Right cardiac atrium (tissue), 5 donors: ENCODE results near the gene FA2H. TPM values are rescaled to one million over a fixed set of nuclear protein-coding genes. Genes with fewer than 3 reads are reported as not detected.
"Not testable (repeated sequence)": the region's sequence is repeated elsewhere in the genome, so short reads cannot be mapped to it uniquely, and the experiment has no call there.

Experiments
- ATAC-seq, 2 donors: fragments of 200-7000 bp; cut with Tn5 transposase; one replicate each; pipeline versions ENCODE4 v1.8.0 to v1.9.1; 2020; ENCODE audit warnings: moderate library complexity in 2 of 2, mild to moderate bottlenecking in 1 of 2
- DNase-seq, 3 donors: peaks; one replicate each; pipeline ENCODE4 v3.0.0-alpha.2; 2020
- H3K27ac ChIP-seq: one replicate; pipeline ENCODE4 v1.5.1; 2013; ENCODE audit warnings: mild to moderate bottlenecking, low read length, control low read depth, moderate library complexity
- H3K27me3 ChIP-seq: one replicate; pipeline ENCODE4 v1.6.1; 2013; ENCODE audit not compliant: control insufficient read depth, insufficient read depth
- H3K4me1 ChIP-seq: one replicate; pipeline ENCODE4 v1.6.1; 2013; ENCODE audit warnings: low read length; ENCODE audit not compliant: control insufficient read depth, insufficient read depth
- H3K4me3 ChIP-seq: one replicate; pipeline ENCODE4 v1.5.1; 2013; ENCODE audit warnings: low read length, control low read depth
- H3K9me3 ChIP-seq: one replicate; pipeline ENCODE4 v1.6.1; 2013; ENCODE audit warnings: low read length; ENCODE audit not compliant: control insufficient read depth
- WGBS: extraction: QIAGEN DNeasy Blood & Tissue Kit; methylation state at CpG from one replicate; pipeline ENCODE4 v1.1.7; 2013; 5-methylcytosine and 5-hydroxymethylcytosine counted together
- intact Hi-C, 4 donors: fragments of 100-400 bp; cut with DNase I; formaldehyde crosslinking; loops; one replicate each; pipeline versions ENCODE4 v1.11.0 to v1.14.0; 2022 to 2023
- long read RNA-seq, 4 donors: library from polyadenylated mRNA; unstranded; transcript quantifications; one replicate each; pipeline ENCODE4 v2.0.0, GENCODE V29; 2020 to 2021
- polyA plus RNA-seq: library from polyadenylated mRNA; stranded (reverse); fragments of 200-250 nt; gene quantifications from one replicate; pipeline ENCODE4 v1.2.3, GENCODE V29; 2013
- total RNA-seq, 4 donors: library from RNA; stranded (reverse); fragmentation: NEBNext Ultra II Directional; extraction: Animal tissue kit (Norgen Biotek cat#: 25700); gene quantifications; one replicate each; pipeline ENCODE4 v1.2.1, GENCODE V29; 2021
- donor health status: healthy with polysubstance abuse.
- donor health status: DM: no; HTN: yes; CAD: no.
- donor health status: DM: no; HTN: no; CAD: no.
- donor health status: DM: no; HTN: yes; CAD: no; lungs with severe emphysema.
- donor health status: DM: yes; HTN: yes; CAD: no.

FA2H gene, protein sequence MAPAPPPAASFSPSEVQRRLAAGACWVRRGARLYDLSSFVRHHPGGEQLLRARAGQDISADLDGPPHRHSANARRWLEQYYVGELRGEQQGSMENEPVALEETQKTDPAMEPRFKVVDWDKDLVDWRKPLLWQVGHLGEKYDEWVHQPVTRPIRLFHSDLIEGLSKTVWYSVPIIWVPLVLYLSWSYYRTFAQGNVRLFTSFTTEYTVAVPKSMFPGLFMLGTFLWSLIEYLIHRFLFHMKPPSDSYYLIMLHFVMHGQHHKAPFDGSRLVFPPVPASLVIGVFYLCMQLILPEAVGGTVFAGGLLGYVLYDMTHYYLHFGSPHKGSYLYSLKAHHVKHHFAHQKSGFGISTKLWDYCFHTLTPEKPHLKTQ
- total RNA-seq (under 1 TPM in 3 of 4 donors, not detected in 1; 0.18 to 0.76 (median 0.57) TPM), polyA plus RNA-seq (0.52 TPM)
- long read RNA-seq, donor 1: 0 reads
- long read RNA-seq, donor 2: 0 reads
- long read RNA-seq, donor 3: 0 reads
- long read RNA-seq, donor 4, partial matches to known transcripts: 1 of 2 reads
- long read RNA-seq, donor 4, other reads (novel, unspliced or antisense): 0 of 2 reads

DNA sequence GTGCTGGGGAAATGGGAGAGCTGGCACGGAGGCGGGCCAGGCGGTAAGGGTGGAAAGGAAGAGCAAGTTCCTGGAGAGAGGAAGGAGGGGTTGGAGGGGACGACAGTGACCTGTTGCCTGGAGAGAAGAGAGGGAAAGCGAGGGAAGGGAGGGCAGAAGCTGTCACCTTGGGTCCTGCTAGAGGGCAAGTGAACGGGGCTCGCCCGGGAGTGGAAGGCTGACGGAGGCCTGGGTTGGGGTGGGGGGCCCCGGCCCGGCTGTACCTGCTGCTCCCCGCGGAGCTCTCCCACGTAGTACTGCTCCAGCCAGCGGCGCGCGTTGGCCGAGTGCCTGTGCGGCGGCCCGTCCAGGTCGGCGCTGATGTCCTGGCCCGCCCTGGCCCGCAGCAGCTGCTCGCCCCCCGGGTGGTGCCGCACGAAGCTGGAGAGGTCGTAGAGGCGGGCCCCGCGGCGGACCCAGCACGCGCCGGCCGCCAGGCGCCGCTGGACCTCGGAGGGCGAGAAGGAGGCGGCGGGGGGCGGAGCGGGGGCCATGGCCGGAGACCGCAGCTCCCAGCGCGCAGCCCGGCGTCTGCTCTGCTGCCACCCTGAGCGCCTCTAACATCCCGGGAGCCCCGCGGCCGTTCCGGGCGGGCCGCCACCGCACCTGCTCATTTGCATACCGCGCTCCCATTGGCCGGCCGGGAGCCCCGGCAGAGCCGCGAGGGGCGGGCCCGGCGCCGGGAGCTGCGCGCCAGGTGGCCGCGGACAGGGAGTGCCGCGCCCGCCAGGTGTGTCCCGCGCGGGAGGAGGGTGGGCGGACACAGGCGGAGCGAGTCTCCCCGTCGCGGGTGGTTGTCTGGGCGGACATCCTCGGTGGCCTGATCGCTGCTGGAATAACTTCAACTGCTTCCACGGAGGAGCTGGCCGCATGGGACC lies at the start of gene FA2H:
TSS of gene FA2H (minus strand) at position 598 of the 917 bp plus-strand sequence. CDS start at position 533, 65 bp downstream.
- no peaks in the 10 kb centered on the region for H3K4me1 ChIP-seq
- H3K27me3 ChIP-seq: no peaks in the 10 kb centered on the region
- DNase-seq (peak; percentile 43 to 77 (median 69)), ATAC-seq (peak; percentile 90 to 92)
- intact Hi-C loops: no loop called here
- WGBS: 1% methylated on average over 94 of the region's 94 CpGs
- H3K9me3 ChIP-seq: no peaks in the 10 kb centered on the region
- peak within 1 kb of the TSS; percentile 22 for H3K4me3 ChIP-seq
- H3K27ac ChIP-seq: no peak within 1 kb of the TSS

DNA sequence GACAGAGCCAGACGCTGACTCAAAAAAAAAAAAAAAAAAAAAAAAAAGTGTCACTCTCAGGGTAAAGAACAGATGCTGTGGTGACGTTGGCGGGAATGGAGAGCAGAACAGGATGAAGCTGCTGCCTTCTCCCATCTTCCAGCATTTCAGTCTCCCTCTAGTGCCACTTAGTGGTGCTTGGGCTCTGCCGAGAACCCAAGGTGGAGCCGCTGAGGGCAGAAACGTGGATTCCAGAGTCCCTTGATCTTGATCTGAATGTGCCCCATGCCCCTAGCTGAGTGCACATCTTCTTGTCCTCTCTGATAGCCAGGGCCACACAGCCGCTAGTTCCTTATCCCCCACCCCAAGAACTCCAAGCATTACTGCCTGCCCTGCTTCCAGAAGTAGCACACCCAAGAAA lies 43.2 kb upstream of the FA2H start:
- Histone ChIP-seq H3K27ac (no peak overlapping the region), H3K9me3 (no peaks in the 10 kb centered on the region), H3K4me1 (no peaks in the 10 kb centered on the region), H3K27me3 (no peaks in the 10 kb centered on the region), H3K4me3 (no peak overlapping the region)
- ATAC-seq (no peak), DNase-seq (no peak)
- WGBS: 47% methylated on average over 7 of the region's 7 CpGs
- intact Hi-C loops: loop anchor here in 1 of 4 donors (10.0 kb wide), 1 partner anchor 47 kb away; no protein-coding TSS in a partner anchor

DNA sequence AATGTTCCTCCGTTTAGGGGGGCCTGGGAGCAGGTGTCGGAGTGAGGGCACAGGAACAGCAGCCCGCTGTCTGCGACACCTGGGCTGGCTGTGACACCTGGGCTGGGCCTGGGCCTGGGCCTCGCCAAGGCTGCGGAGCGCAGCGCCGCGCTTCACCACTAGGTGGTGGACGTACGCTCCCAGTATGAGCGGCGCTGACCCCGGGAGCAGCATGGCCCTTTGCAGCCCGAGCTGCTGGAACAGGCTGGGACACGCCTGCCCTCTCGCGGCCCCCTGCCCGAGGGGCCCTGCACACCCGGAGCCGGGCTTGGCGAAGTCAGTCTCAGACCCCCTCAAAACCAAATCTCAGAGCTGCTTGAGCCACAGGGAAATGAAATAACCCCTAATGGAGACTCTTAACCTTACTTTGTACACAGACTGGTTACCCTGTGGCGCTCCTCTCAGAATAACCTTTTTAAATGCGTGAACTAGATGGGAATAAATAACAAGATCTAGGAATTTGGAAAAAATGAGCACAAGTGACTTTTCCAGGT lies 38.6 kb upstream of the FA2H start:
- intact Hi-C loops: loop anchor here in 1 of 4 donors (10.0 kb wide), 1 partner anchor 52 kb away; no protein-coding TSS in a partner anchor
- 10% methylated on average over 25 of the region's 25 CpGs for WGBS
- peak; percentile 70 to 90 (median 89) for DNase-seq
- Histone ChIP-seq H3K4me3 (no peak overlapping the region), H3K27ac (no peak overlapping the region), H3K9me3 (no peaks in the 10 kb centered on the region), H3K4me1 (no peaks in the 10 kb centered on the region), H3K27me3 (no peaks in the 10 kb centered on the region)
- ATAC-seq: peak; percentile 98

DNA sequence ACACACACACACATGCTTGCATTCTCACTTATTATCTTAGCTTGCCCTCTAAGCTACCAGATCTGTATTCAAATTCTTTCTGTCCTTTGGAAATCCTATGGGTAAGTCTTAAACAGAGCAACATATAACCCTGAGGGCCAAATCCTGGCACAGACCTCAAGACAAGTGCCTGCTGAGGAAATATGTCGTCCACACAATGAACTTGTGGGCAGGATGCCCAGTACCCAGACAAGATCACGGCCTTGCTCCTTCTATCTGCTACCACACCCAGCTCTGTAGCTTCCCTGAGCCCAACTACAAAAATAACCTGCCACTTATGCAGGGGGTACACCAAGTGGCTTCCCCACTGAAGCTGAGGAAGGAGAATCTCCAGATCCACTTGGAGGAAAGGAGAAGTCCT lies 37.3 kb upstream of the FA2H start:
- Histone ChIP-seq H3K4me3 (no peak overlapping the region), H3K9me3 (no peaks in the 10 kb centered on the region), H3K27ac (no peak overlapping the region), H3K27me3 (no peaks in the 10 kb centered on the region), H3K4me1 (no peaks in the 10 kb centered on the region)
- no peak for ATAC-seq
- no peak for DNase-seq
- intact Hi-C loops: loop anchor here in 1 of 4 donors (10.0 kb wide), 1 partner anchor 53 kb away; no protein-coding TSS in a partner anchor
- 7% methylated on average over 2 of the region's 2 CpGs for WGBS

DNA sequence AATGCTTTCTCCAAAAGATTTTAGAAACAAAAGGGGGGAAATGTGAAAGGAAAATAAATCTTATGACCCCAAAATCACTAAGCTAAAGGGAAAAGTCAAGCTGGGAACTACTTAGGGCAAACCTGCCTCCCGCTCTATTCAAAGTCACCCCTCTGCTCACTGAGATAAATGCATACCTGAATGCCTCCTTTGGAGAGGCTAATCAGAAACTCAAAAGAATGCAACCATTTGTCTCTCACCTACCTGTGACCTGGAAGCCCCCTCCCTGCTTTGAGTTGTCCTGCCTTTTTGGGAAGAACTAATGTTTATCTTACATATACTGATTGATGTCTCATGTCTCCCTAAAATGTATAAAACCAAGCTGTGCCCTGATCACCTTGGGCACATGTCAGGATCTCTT lies 36.6 kb upstream of the FA2H start:
- H3K27ac ChIP-seq, H3K4me3 ChIP-seq, H3K4me1 ChIP-seq, DNase-seq, H3K27me3 ChIP-seq, ATAC-seq, H3K9me3 ChIP-seq: not testable (repeated sequence)
- intact Hi-C loops: loop anchor here in 1 of 4 donors (10.0 kb wide), 1 partner anchor 54 kb away; no protein-coding TSS in a partner anchor
- 89% methylated on average over 1 of the region's 1 CpG for WGBS

- intact Hi-C loops: no loop called here
- Histone ChIP-seq H3K4me3 (no peak overlapping the region), H3K27ac (no peak overlapping the region), H3K4me1 (no peaks in the 10 kb centered on the region), H3K9me3 (no peaks in the 10 kb centered on the region), H3K27me3 (no peaks in the 10 kb centered on the region)
- WGBS: 86% methylated on average over 7 of the region's 7 CpGs
- no peak for DNase-seq
- ATAC-seq: no peak
These were observed 32.5 kb upstream of the FA2H start for GRCh38 chr16:74807052-74807646.

GRCh38 chr16:74800216-74800871 lies 25.7 kb upstream of the FA2H start:
- Histone ChIP-seq H3K9me3 (peaks cover 1% of the 10 kb centered on the region), H3K4me3 (no peak overlapping the region), H3K4me1 (no peaks in the 10 kb centered on the region), H3K27ac (no peak overlapping the region), H3K27me3 (no peaks in the 10 kb centered on the region)
- DNase-seq: no peak
- intact Hi-C loops: no loop called here
- WGBS: 73% methylated on average over 2 of the region's 2 CpGs
- no peak for ATAC-seq

DNA sequence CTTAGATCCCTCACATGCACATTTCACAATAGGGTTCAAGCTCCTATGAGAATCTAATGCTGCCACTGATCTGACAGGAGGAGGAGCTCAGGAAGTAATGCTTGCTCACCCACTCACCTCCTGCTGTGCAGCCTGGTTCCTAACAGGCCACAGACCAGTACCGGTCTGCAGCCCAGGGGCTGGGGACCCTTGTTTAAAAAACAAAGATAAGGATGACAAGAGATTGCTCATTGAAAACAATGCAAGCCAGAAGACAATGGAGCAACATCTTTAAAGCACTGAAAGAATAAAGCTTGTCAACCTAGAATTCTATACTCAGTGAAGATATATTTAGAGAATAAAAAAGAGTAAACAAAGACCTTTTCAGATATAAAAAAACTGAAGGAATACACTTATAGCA lies 22.8 kb upstream of the FA2H start:
- intact Hi-C loops: no loop called here
- Histone ChIP-seq H3K9me3 (peaks cover 1% of the 10 kb centered on the region), H3K27me3 (no peaks in the 10 kb centered on the region), H3K27ac (no peak overlapping the region), H3K4me1 (no peaks in the 10 kb centered on the region), H3K4me3 (no peak overlapping the region)
- ATAC-seq: no peak
- DNase-seq: no peak
- 43% methylated on average over 1 of the region's 1 CpG for WGBS

DNA sequence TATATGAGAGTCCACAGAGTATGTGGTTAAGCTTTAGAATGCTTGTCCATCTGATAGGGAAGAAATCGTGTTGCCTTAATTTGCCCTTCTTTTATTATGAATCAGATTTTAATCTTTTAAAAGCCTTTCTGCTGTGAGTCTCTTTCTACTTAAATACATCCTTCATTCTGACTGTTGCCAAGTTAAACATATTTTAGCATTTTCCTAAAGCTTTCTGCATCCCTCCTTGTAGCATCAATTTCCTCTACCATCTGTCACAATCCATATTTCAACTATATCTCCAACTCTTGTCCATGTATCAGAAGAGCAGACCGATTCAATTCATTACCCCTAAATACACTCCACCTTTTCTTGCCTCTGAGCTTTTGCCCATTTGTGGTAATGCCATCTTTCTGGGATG lies 20.5 kb upstream of the FA2H start:
- Histone ChIP-seq H3K9me3 (peaks cover 1% of the 10 kb centered on the region), H3K27me3 (no peaks in the 10 kb centered on the region), H3K4me3 (no peak overlapping the region), H3K27ac (no peak overlapping the region), H3K4me1 (no peaks in the 10 kb centered on the region)
- intact Hi-C loops: no loop called here
- ATAC-seq (no peak), DNase-seq (no peak)
- 72% methylated on average over 2 of the region's 2 CpGs for WGBS

- Histone ChIP-seq H3K27ac (no peak overlapping the region), H3K4me3 (no peak overlapping the region), H3K9me3 (peaks cover 1% of the 10 kb centered on the region), H3K27me3 (no peaks in the 10 kb centered on the region), H3K4me1 (no peaks in the 10 kb centered on the region)
- ATAC-seq (no peak), DNase-seq (no peak)
- intact Hi-C loops: no loop called here
- 42% methylated on average over 2 of the region's 2 CpGs for WGBS
These were observed 20.0 kb upstream of the FA2H start for GRCh38 chr16:74794668-74795067.
